IMR-90 (cell line): ENCODE data around the gene NR6A1. TPM values are rescaled to one million over a fixed set of nuclear protein-coding genes. Genes with fewer than 3 reads are reported as not detected.

ENCODE experiments used
- ATAC-seq: fragments of 200-7000 bp; cut with Tn5 transposase; 2 replicates; pipeline ENCODE4 v1.9.1; 2020; ENCODE audit warnings: low read depth, mild to moderate bottlenecking, moderate library complexity
- BruUV-seq: library from RNA; stranded (reverse); fragments of 400-500 nt; replicated peaks from 2 replicates; lab custom pipeline; 2021; lab: Mats Ljungman, UMichigan
- CTCF ChIA-PET: fragments of 300-600 bp; formaldehyde crosslinking; extraction: SDS; loops from one replicate; lab custom pipeline; 2021; ENCODE audit warnings: antibody characterized with exemption; lab: Yijun Ruan, JAX
- POLR2A ChIA-PET: fragments of 300-600 bp; sonication (Branson Sonifier 250); formaldehyde crosslinking; loops from one replicate; lab custom pipeline; 2022; ENCODE audit warnings: antibody characterized with exemption; ENCODE audit not compliant: unreplicated experiment; lab: Charles Lee
- DNase-seq: peaks from one replicate; pipeline ENCODE4 v3.0.0; 2013
- H2AFZ ChIP-seq: replicated peaks from 2 replicates; pipeline ENCODE3; 2013; ENCODE audit warnings: low read length, mild to moderate bottlenecking; ENCODE audit not compliant: poor library complexity
- H2AK5ac ChIP-seq: 2 replicates; pipeline ENCODE4 v1.6.1; 2013; ENCODE audit warnings: low read depth, low read length, inconsistent platforms
- H2AK9ac ChIP-seq: replicated peaks from 2 replicates; pipeline ENCODE3; 2013; ENCODE audit warnings: mild to moderate bottlenecking, low read depth, low read length, moderate library complexity; ENCODE audit not compliant: poor library complexity
- H2BK120ac ChIP-seq: 2 replicates; pipeline ENCODE4 v1.6.1; 2013; ENCODE audit warnings: low read depth, low read length, inconsistent platforms
- H2BK15ac ChIP-seq: 3 replicates; pipeline ENCODE4 v1.6.1; 2013; ENCODE audit warnings: low read depth, low read length, inconsistent platforms
- H2BK20ac ChIP-seq: 2 replicates; pipeline ENCODE4 v1.6.1; 2013; ENCODE audit warnings: low read depth, mild to moderate bottlenecking, inconsistent platforms, low read length, moderate library complexity
- H2BK5ac ChIP-seq: 2 replicates; pipeline ENCODE4 v1.6.1; 2013; ENCODE audit warnings: mild to moderate bottlenecking, low read depth, low read length, inconsistent platforms; ENCODE audit not compliant: poor library complexity, severe bottlenecking
- H3K14ac ChIP-seq: replicated peaks from 2 replicates; pipeline ENCODE4 v1.6.1; 2013; ENCODE audit warnings: low read depth, low read length, inconsistent platforms
- H3K18ac ChIP-seq: 2 replicates; pipeline ENCODE4 v1.6.1; 2013; ENCODE audit warnings: low read depth, low read length, control low read depth
- H3K23ac ChIP-seq: 2 replicates; pipeline ENCODE4 v1.6.1; 2013; ENCODE audit warnings: low read depth, low read length, inconsistent platforms
- H3K27ac ChIP-seq: 2 replicates; pipeline ENCODE4 v1.5.1; 2013; ENCODE audit warnings: mild to moderate bottlenecking, control low read depth, low read length; ENCODE audit not compliant: insufficient read depth
- H3K27me3 ChIP-seq: 2 replicates; pipeline ENCODE4 v1.6.1; 2013; ENCODE audit warnings: low read length; ENCODE audit not compliant: control insufficient read depth, insufficient read depth
- H3K36me3 ChIP-seq: 2 replicates; pipeline ENCODE4 v1.6.1; 2013; ENCODE audit warnings: low read length, mixed read lengths; ENCODE audit not compliant: control insufficient read depth, insufficient read depth
- H3K4ac ChIP-seq: 2 replicates; pipeline ENCODE4 v1.6.1; 2013; ENCODE audit warnings: low read depth, low read length, inconsistent platforms
- H3K4me1 ChIP-seq: 2 replicates; pipeline ENCODE4 v1.6.1; 2013; ENCODE audit warnings: low read length, mixed read lengths; ENCODE audit not compliant: control insufficient read depth, insufficient read depth
- H3K4me2 ChIP-seq: 2 replicates; pipeline ENCODE4 v1.6.1; 2013; ENCODE audit warnings: low read depth, mild to moderate bottlenecking, control low read depth, low read length, moderate library complexity
- H3K4me3 ChIP-seq: 2 replicates; pipeline ENCODE4 v1.5.1; 2013; ENCODE audit warnings: low read depth, mild to moderate bottlenecking, control low read depth, low read length, moderate library complexity; ENCODE audit not compliant: insufficient read depth
- H3K56ac ChIP-seq: 2 replicates; pipeline ENCODE4 v1.6.1; 2013; ENCODE audit warnings: low read length, inconsistent platforms; ENCODE audit not compliant: insufficient read depth; ENCODE audit errors: extremely low read depth
- H3K79me1 ChIP-seq, 2 experiments: 2 replicates each; pipeline ENCODE4 v1.6.1; 2013; ENCODE audit warnings: low read length in 2 of 2, inconsistent platforms in 1 of 2, low read depth in 1 of 2
- H3K9ac ChIP-seq: 2 replicates; pipeline ENCODE4 v1.6.1; 2013; ENCODE audit warnings: low read depth, low read length, control low read depth
- H3K9me1 ChIP-seq: 2 replicates; pipeline ENCODE4 v1.6.1; 2013; ENCODE audit warnings: low read length, inconsistent platforms; ENCODE audit not compliant: insufficient read depth
- H3K9me3 ChIP-seq: 2 replicates; pipeline ENCODE4 v1.6.1; 2013; ENCODE audit warnings: low read length; ENCODE audit not compliant: control insufficient read depth, insufficient read depth
- H4K20me1 ChIP-seq: 2 replicates; pipeline ENCODE4 v1.6.1; 2013; ENCODE audit warnings: low read length, inconsistent platforms; ENCODE audit not compliant: insufficient read depth
- H4K5ac ChIP-seq: 2 replicates; pipeline ENCODE4 v1.6.1; 2013; ENCODE audit warnings: mild to moderate bottlenecking, low read depth, low read length, control low read depth
- H4K8ac ChIP-seq, 2 experiments: 2 replicates each; pipeline ENCODE4 v1.6.1; 2013; ENCODE audit warnings: low read depth in 2 of 2, low read length in 2 of 2, control low read depth in 1 of 2, inconsistent platforms in 1 of 2
- H4K91ac ChIP-seq: 2 replicates; pipeline ENCODE4 v1.6.1; 2013; ENCODE audit warnings: low read depth, low read length, inconsistent platforms; ENCODE audit not compliant: insufficient read depth
- BHLHE40 ChIP-seq: fragments of 150-350 bp; IDR thresholded peaks from 2 replicates; pipeline ENCODE4 v1.6.1; 2016; ENCODE audit warnings: mild to moderate bottlenecking, low read depth, low read length
- CEBPB ChIP-seq: IDR thresholded peaks from 2 replicates; pipeline ENCODE4 v1.6.1; 2012; ENCODE audit warnings: low read depth, low read length, improper control_type of control experiment
- CHD1 ChIP-seq: IDR thresholded peaks from 2 replicates; pipeline ENCODE4 v1.6.1; 2012; ENCODE audit warnings: low read depth, low read length, improper control_type of control experiment
- FOS ChIP-seq: fragments of 150-350 bp; IDR thresholded peaks from 2 replicates; pipeline ENCODE4 v1.6.1; 2016; ENCODE audit warnings: low read depth, low read length
- MAFK ChIP-seq: IDR thresholded peaks from 2 replicates; pipeline ENCODE4 v1.6.1; 2012; ENCODE audit warnings: low read depth, low read length, improper control_type of control experiment
- MAZ ChIP-seq: IDR thresholded peaks from 2 replicates; pipeline ENCODE4 v1.6.1; 2012; ENCODE audit warnings: low read depth, mild to moderate bottlenecking, low read length, improper control_type of control experiment, moderate library complexity, borderline replicate concordance
- MXI1 ChIP-seq: IDR thresholded peaks from 2 replicates; pipeline ENCODE4 v1.6.1; 2012; ENCODE audit warnings: low read depth, mild to moderate bottlenecking, low read length, moderate library complexity, borderline replicate concordance
- NFE2L2 ChIP-seq: fragments of 150-350 bp; IDR thresholded peaks from 2 replicates; pipeline ENCODE4 v1.6.1; 2016; ENCODE audit warnings: low read depth, mild to moderate bottlenecking, low read length
- RFX5 ChIP-seq: IDR thresholded peaks from 2 replicates; pipeline ENCODE4 v1.8.0; 2012; ENCODE audit warnings: low read depth, mild to moderate bottlenecking, low read length, moderate library complexity
- WGBS, 2 experiments: methylation state at CpG; one replicate each; pipeline versions ENCODE4 v1.1.5 to v1.1.7; 2013; ENCODE audit warnings: missing lambda C conversion rate in 2 of 2; ENCODE audit not compliant: insufficient read length in 1 of 2; ENCODE audit errors: extremely low coverage in 2 of 2; 5-methylcytosine and 5-hydroxymethylcytosine counted together
- dilution Hi-C: fragments of 300-500 bp; cut with HindIII; formaldehyde crosslinking; loops from one replicate; pipeline ENCODE4 v1.14.3; 2018; ENCODE audit warnings: low sequenced_read_pairs; ENCODE audit not compliant: unreplicated experiment
- in situ Hi-C: fragments of 300-500 bp; cut with MboI; formaldehyde crosslinking; loops from 3 replicates; pipeline ENCODE4 v1.14.3; 2019; ENCODE audit warnings: low sequenced_read_pairs, inconsistent platforms, mixed read lengths
- intact Hi-C: fragments of 100-400 bp; cut with micrococcal nuclease; formaldehyde crosslinking; loops from 2 replicates; pipeline ENCODE4 v1.10.0; 2022
- polyA plus RNA-seq, 3 experiments: library from polyadenylated mRNA; depleted of rRNA; stranded (reverse); fragments of >200 nt; gene quantifications; 2 replicates each; pipeline ENCODE4 v1.2.3, GENCODE V29; 2012; ENCODE audit warnings: low replicate concordance in 1 of 3
- total RNA-seq: library from RNA; depleted of rRNA; stranded (reverse); fragments of >200 nt; gene quantifications from 2 replicates; pipeline ENCODE4 v1.2.3, GENCODE V29; 2012

The NR6A1 gene
- total and polyA plus RNA-seq, 2 of the 4 experiments (the other 2 are of a cell fraction): 0.14 to 0.36 TPM

- peaks cover 4% of the 10 kb centered on the region; the same call in 1 of the 2 replicates for H4K20me1 ChIP-seq
- H2BK15ac ChIP-seq: no peak overlapping the region
- no peak overlapping the region for H2AK9ac ChIP-seq
- CTCF ChIA-PET: interaction anchor here (1.5 kb wide), 1 partner anchor 102 kb away, joined by 4 read pairs; no protein-coding TSS in a partner anchor
- H2AK5ac ChIP-seq: no peak overlapping the region
- no peak overlapping the region for H4K5ac ChIP-seq
- H3K4me1 ChIP-seq: peaks cover 8% of the 10 kb centered on the region
- no peaks in the 10 kb centered on the region for H3K9me3 ChIP-seq
- no peak overlapping the region for H3K14ac ChIP-seq
- no peak overlapping the region for H3K4ac ChIP-seq
- no peak overlapping the region for H3K4me3 ChIP-seq
- no peak overlapping the region for H3K27ac ChIP-seq
- no peak for DNase-seq
- no peaks in the 10 kb centered on the region for H3K79me1 ChIP-seq
- no TSS peak for BruUV-seq
- H2AFZ ChIP-seq: no peak overlapping the region
- no peaks in the 10 kb centered on the region for H3K27me3 ChIP-seq
- TF ChIP-seq CEBPB (no peak), FOS (no peak), MAZ (no peak), BHLHE40 (no peak), CHD1 (no peak), MAFK (no peak), NFE2L2 (no peak), RFX5 (no peak), MXI1 (no peak)
- no peak overlapping the region for H3K23ac ChIP-seq
- POLR2A ChIA-PET: no interaction called here
- H4K8ac ChIP-seq: no peak overlapping the region
- ATAC-seq: no peak
- H3K18ac ChIP-seq: no peak overlapping the region
- WGBS, 2 experiments: no CpG with 5 or more reads among the region's 6 CpGs
- H3K56ac ChIP-seq: no peak overlapping the region
- H2BK20ac ChIP-seq: no peak overlapping the region
- no peaks in the 10 kb centered on the region for H3K36me3 ChIP-seq
- H2BK5ac ChIP-seq: no peak overlapping the region
- intact Hi-C loops (no loop called here), dilution Hi-C loops (no loop called here), in situ Hi-C loops (loop anchor here (25.0 kb wide), 1 partner anchor 307 kb away; the partner anchor contains the start of gene PSMB7)
- H3K9ac ChIP-seq: no peak overlapping the region
- peaks cover 7% of the 10 kb centered on the region for H3K9me1 ChIP-seq
- no peak overlapping the region for H4K91ac ChIP-seq
- no peak overlapping the region for H2BK120ac ChIP-seq
- no peak overlapping the region for H3K4me2 ChIP-seq
Observed at GRCh38 chr9:124718928-124719327, 52.2 kb downstream of the NR6A1 start.
